Measurements from ENCODE around the gene NPHP3.
A peak's percentile ranks its signal among the peaks of the same experiment; 100 is the strongest.

Gene NPHP3

GRCh38 chr3:132695422-132695821 is 26.8 kb downstream of the NPHP3 start:
- DNase-seq (ENCODE audit: low spot score), result no peak

GRCh38 chr3:132694991-132695390 is 27.2 kb downstream of the NPHP3 start:
- DNase-seq (ENCODE audit: low spot score), result no peak

GRCh38 chr3:132690040-132690439 is 32.2 kb downstream of the NPHP3 start:
- DNase-seq (ENCODE audit: low spot score), result no peak

- DNase-seq (ENCODE audit: low spot score), result no peak
Observed at GRCh38 chr3:132682201-132682600, 40.0 kb downstream of the NPHP3 start.

GRCh38 chr3:132681421-132681820 is 40.8 kb downstream of the NPHP3 start:
- no peak for DNase-seq (ENCODE audit: low spot score)

- no peak for DNase-seq (ENCODE audit: low spot score)
Observed at GRCh38 chr3:132679911-132680310, 42.3 kb downstream of the NPHP3 start.

- no peak for DNase-seq (ENCODE audit: low spot score)
Observed at GRCh38 chr3:132675408-132675807, 46.8 kb downstream of the NPHP3 start.

GRCh38 chr3:132669256-132669777 is 52.9 kb downstream of the NPHP3 start:
- no peak for DNase-seq (ENCODE audit: low spot score)

- no peak for DNase-seq (ENCODE audit: low spot score)
Observed at GRCh38 chr3:132665230-132665745, 56.9 kb downstream of the NPHP3 start.

- DNase-seq (ENCODE audit: low spot score), result no peak
Observed at GRCh38 chr3:132662212-132662611, 60.0 kb downstream of the NPHP3 start.

- no peak for DNase-seq (ENCODE audit: low spot score)
Observed at GRCh38 chr3:132661101-132661500, 61.1 kb downstream of the NPHP3 start.

- DNase-seq (ENCODE audit: low spot score), result peak; percentile 21
Observed at GRCh38 chr3:132660811-132661070, 61.5 kb downstream of the NPHP3 start.

GRCh38 chr3:132660052-132660810 is 62.0 kb downstream of the NPHP3 start, which contains the start of gene UBA5:
Gene UBA5 (plus strand): TSS chr3:132660329. CDS start chr3:132660538, 209 bp downstream.
- peak; percentile 73 for DNase-seq (ENCODE audit: low spot score)

GRCh38 chr3:132659365-132660051 is 62.7 kb downstream of the NPHP3 start, which contains the start of gene ACAD11:
Gene ACAD11 (minus strand): TSS chr3:132659809. CDS start chr3:132659751, 58 bp downstream.
- DNase-seq (ENCODE audit: low spot score), result peak; percentile 75

GRCh38 chr3:132659000-132659364 is 63.2 kb downstream of the NPHP3 start:
- peak; percentile 19 for DNase-seq (ENCODE audit: low spot score)

- no peak for DNase-seq (ENCODE audit: low spot score)
Observed at GRCh38 chr3:132657869-132658747, 64.1 kb downstream of the NPHP3 start.

GRCh38 chr3:132655471-132655870 is 66.7 kb downstream of the NPHP3 start:
- no peak for DNase-seq (ENCODE audit: low spot score)

- DNase-seq (ENCODE audit: low spot score), result no peak
Observed at GRCh38 chr3:132654721-132655120, 67.5 kb downstream of the NPHP3 start.

GRCh38 chr3:132654190-132654589 is 68.0 kb downstream of the NPHP3 start:
- DNase-seq (ENCODE audit: low spot score), result no peak

- DNase-seq (ENCODE audit: low spot score), result no peak
Observed at GRCh38 chr3:132652640-132653270, 69.5 kb downstream of the NPHP3 start.

GRCh38 chr3:132650153-132650552 is 72.1 kb downstream of the NPHP3 start:
- no peak for DNase-seq (ENCODE audit: low spot score)

- no peak for DNase-seq (ENCODE audit: low spot score)
Observed at GRCh38 chr3:132645058-132645457, 77.2 kb downstream of the NPHP3 start.
